GM18519 (cell line): ENCODE measurements around the gene SCGB3A1.

Experiments used
- ATAC-seq: cut with Tn5 transposase; IDR thresholded peaks from one replicate; pipeline ENCODE4 v1.9.1; 2021; ENCODE audit warnings: mild to moderate bottlenecking, moderate library complexity; ENCODE audit not compliant: unreplicated experiment, low FRiP score

SCGB3A1 gene

GRCh38 chr5:180607861-180608571 is 16.7 kb upstream of the SCGB3A1 start:
- no peak for ATAC-seq

- ATAC-seq: no peak
Observed at GRCh38 chr5:180606215-180606785, 15.0 kb upstream of the SCGB3A1 start.

- ATAC-seq: no peak
Observed at GRCh38 chr5:180605554-180606214, 14.4 kb upstream of the SCGB3A1 start.

GRCh38 chr5:180604271-180604670 is 13.0 kb upstream of the SCGB3A1 start:
- ATAC-seq: no peak

GRCh38 chr5:180603076-180603594 is 11.8 kb upstream of the SCGB3A1 start:
- ATAC-seq: no peak

GRCh38 chr5:180602481-180603075 is 11.3 kb upstream of the SCGB3A1 start:
- no peak for ATAC-seq

GRCh38 chr5:180601591-180602480 is 10.5 kb upstream of the SCGB3A1 start:
- no peak for ATAC-seq

- ATAC-seq: no peak
Observed at GRCh38 chr5:180600554-180601041, 9.3 kb upstream of the SCGB3A1 start.

- no peak for ATAC-seq
Observed at GRCh38 chr5:180599981-180600553, 8.8 kb upstream of the SCGB3A1 start.

GRCh38 chr5:180599590-180599914 is 8.3 kb upstream of the SCGB3A1 start:
- ATAC-seq: no peak

- no peak for ATAC-seq
Observed at GRCh38 chr5:180598797-180599589, 7.7 kb upstream of the SCGB3A1 start.

- ATAC-seq: no peak
Observed at GRCh38 chr5:180598316-180598701, 7.0 kb upstream of the SCGB3A1 start.

GRCh38 chr5:180596668-180597231 is 5.5 kb upstream of the SCGB3A1 start:
- ATAC-seq: no peak

GRCh38 chr5:180596115-180596667 is 4.9 kb upstream of the SCGB3A1 start:
- no peak for ATAC-seq

- ATAC-seq: no peak
Observed at GRCh38 chr5:180595381-180596114, 4.2 kb upstream of the SCGB3A1 start.

- ATAC-seq: no peak
Observed at GRCh38 chr5:180595046-180595379, 3.7 kb upstream of the SCGB3A1 start.

- no peak for ATAC-seq
Observed at GRCh38 chr5:180594311-180595045, 3.2 kb upstream of the SCGB3A1 start.
